ENCODE data around the gene FOXO1.

Gene FOXO1

DNA sequence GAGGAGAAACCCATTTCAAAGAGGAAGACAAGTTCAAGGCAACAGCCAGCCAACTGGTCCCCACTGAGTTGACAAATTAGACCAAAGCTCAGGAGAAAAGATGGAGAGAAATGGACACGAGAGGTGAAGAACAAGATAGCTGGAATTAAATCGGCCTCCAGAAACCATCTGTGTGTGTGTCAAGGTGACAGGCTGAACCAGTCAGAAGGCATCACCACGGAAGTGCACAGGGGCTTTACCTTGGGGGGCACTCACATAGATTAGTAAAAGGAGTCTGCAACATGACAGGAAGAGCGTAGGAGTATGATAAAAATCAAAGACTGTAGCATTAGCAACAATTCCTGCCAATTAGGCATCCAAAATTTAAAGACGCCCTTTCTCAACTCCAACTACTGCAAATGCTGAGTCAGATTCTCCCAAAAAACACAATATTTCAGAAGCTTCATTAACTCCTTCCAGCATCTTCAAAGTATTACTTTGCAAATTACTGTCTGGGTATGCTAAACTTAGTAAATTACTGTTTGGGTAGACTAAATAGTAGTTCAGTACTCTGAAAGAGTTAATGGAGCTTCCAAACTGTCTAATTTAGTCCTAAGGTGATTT is 66.2 kb downstream of the FOXO1 start:
- DNase-seq, result no peak

DNA sequence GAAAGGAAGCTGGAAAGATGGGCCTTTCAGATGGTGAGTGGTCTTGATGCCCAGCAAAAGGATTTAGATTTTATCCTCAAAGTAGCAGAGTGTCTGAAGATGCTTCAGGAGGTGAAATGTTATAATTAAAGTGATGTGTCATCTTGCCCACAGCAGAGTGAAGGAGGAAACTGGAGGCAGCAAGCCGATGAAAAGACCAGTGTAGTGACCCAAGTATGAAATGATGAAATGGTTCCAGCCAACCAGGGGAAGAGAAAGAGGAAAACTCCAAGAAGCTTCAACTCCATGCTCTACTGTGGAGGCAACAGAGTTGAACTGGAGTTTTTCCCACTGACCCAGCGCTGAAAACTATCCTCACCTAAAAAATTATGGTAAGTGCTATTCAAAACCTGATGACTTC is 66.7 kb downstream of the FOXO1 start:
- DNase-seq, result no peak

- no peak for DNase-seq
Observed at GRCh38 chr13:40599124-40599523, 67.3 kb downstream of the FOXO1 start.

DNA sequence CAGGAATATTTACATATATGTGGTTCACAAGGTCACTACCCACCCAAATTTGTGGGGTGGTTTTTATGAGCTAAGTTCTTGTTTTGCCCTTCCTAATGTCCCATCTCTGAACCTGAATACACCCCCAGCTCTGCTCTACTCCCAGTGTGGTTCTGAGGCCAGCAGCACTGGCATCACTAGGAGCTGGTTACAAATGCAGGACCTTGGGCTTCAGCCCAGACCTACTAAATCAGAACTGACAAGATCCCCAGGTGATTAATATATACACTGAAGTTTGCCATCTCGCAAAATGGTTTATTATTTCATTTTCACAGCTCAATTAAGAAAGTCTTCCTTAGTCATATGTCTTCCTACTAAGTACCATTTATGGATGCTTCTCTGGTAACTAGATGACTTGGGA is 67.9 kb downstream of the FOXO1 start:
- no peak for DNase-seq

- no peak for DNase-seq
Observed at GRCh38 chr13:40597735-40598365, 68.6 kb downstream of the FOXO1 start.

DNA sequence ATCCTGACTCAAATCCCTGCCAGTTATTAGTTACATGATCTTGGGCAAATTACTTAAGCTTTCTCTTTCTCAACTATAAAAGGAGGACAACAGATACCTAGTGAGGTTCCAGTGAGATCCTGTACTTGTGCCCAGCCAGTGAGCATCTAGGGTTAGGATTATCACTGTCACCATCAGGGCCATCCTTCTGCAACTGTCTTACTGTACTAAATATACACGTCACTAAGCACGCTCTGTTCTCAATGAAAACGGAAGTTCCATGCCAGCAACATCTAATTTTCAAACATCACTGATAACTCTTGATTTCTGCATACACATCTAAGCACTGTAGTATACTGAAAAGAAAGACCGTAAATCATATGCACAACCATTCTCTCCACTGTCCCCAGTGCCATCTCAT is 70.0 kb downstream of the FOXO1 start:
- no peak for DNase-seq

- no peak for DNase-seq
Observed at GRCh38 chr13:40595693-40596092, 70.7 kb downstream of the FOXO1 start.

DNA sequence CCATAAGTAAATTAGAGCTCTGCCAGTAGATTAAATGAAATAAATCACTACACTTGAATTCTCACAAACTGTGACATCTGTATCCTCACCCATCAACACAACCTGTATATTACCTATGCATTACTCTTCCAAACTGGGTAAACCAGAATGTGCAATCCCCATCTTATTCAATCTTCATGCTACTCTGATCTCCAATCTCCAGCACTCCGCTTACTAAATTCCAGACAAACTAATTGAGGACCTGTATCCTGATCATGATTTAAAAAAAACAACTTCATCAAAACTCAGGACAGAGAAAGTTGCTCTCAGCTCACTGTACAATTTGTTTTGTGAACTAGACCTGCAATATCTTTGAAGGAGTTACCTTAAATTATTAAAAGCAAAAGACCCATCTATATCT is 74.4 kb downstream of the FOXO1 start:
- DNase-seq, result no peak

DNA sequence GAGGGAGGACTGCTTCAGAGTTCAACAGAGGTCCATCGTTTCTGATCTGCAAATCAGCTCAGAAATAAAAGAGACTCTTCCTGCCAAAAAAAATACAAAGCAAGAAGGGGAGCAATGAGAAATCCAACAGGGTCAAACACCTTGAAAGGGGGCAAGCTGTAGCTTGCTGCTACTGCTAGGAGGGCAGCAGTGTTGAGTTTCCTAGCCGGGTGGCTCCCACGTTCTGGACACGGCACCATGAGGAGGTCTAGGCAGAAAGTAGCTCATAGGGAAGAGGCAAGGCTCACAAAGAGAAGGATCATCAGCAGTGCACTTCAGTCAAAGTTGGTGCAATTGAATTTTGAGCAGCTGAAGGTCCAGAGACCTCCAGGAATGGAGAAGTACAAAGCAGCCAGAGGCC is 75.3 kb downstream of the FOXO1 start:
- DNase-seq, result no peak

- no peak for DNase-seq
Observed at GRCh38 chr13:40590112-40590862, 76.2 kb downstream of the FOXO1 start.

DNA sequence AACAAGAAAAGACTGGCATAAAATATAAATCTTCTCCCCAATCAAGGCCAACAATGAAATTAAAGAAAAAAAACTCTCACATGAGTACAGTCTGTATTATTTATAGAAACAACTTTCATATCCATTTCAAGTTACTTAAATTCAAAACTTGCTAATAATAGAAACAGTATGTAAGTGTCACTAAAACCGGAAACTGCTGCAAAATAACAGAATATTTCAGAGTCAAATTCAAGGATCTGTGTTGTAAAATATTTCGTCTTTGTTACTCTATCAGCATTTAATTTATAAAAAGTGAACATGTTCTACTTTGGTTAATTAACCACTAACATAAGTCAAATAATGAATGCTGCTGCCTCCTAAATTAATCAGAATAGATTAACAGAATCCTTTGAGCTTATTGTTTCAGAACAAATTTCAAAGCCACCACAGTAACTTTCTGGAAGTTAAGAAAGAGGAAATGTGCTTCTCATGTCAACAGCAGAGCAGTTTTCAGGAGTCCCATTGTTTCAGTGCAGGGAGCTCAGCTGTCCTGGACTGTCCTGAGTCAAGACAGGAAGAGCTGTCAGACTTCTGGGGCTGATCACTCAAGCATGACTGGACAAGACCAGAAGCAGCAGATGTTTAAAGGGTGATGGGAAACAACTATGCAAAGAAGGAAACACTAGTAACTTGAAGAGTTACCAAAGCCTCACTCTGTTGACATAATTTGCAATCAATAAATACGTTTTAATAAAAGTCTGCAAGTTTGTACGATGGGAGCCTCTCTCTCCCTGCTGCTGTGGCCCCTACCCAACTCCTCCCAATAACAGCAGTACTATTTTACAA is 76.9 kb downstream of the FOXO1 start:
- peak; percentile 98 for DNase-seq

DNA sequence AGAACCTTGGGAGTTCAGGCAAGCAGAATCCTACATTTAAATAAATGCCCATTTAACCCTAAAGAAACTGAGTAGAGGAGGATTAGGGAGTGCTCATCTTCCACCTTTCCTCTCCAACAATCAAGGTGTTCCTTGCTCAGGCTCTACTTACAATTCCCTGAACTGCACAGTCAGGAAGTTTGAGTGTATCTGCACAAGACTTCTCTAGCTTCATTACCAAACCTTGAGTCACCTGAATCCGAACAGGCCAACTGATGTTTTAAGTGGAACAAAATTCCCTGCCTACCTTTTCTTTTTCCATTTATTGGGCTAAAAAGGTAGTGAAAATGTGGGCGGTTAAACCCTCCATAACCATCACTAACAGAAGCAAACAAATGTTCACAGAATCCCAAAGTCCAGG is 78.3 kb downstream of the FOXO1 start:
- DNase-seq, result no peak

- no peak for DNase-seq
Observed at GRCh38 chr13:40586886-40587565, 79.4 kb downstream of the FOXO1 start.

DNA sequence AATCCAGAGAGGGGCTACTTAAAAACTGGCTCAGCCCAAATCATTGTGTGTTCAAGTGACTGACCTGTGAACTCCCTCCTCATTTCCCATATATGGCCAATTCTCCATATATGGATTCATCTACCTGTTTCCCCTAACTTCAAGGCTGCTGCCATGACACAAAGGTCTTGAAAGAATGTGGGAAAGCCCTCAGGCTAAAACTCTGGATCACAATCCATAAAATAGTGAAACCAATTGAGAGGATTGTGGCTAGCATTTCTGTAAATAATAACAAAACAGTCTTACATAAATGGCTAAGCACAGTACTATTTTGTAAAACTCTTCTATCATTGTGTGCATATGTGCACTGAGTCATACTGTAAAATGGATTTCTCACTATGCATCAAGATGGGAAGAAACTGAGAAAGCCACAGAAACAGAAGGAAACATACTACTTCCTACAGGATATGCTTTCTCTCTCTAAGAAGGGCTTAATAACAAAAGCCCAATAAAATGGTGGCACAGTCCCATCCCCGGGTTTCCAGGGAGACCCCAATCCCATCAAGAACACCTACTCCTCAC is 80.5 kb downstream of the FOXO1 start:
- no peak for DNase-seq

- no peak for DNase-seq
Observed at GRCh38 chr13:40583738-40584137, 82.7 kb downstream of the FOXO1 start.

- no peak for DNase-seq
Observed at GRCh38 chr13:40582531-40582930, 83.9 kb downstream of the FOXO1 start.

DNA sequence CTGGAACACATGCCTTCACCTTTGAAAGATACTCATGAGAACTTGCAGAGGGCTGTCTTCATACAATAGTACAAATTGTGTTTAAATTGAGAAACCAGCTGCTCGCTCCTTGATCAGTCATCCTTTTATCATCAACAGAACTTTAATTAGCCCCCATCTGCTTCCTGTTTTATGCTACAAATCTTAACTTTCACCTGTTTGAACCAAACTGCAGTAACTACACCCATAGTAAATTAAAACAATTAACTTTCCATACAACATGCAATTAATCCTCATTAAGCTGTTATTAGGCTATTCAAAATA is 85.2 kb downstream of the FOXO1 start:
- DNase-seq, result no peak

DNA sequence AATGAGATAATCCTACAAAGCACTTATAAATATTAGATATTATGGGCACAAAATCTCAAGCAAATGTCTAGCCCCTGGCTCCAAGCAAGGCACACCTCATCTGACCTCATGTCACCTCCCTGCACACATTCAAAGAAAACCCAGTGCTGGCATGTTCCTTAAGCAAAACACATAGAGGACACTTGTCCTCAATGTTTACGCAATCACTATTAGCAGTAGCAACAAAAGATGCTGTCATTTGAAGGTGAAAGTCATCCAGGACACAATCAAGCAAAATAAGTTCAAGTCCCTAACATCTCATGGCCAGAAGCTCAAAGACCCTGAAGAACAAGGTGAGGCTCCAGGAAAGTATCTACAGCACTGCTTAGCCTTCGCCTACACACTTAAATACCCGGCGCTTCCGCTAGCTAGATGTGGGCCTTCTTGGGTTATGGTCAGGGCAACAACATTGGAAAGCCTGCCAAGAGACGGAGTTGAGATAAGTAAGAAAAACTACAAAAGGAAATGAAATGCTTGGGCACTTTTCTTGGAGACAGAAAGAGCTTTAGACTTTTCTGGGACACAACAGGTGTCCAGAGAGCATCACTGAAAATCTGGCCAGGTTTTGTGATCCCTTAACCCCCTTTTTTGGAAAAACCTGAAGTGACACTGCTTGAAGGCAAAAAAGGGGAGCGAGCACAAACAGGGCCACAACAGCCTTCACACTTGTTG is 85.7 kb downstream of the FOXO1 start:
- DNase-seq, result no peak

- no peak for DNase-seq
Observed at GRCh38 chr13:40579535-40579934, 86.9 kb downstream of the FOXO1 start.

- no peak for DNase-seq
Observed at GRCh38 chr13:40578055-40578454, 88.4 kb downstream of the FOXO1 start.

- DNase-seq, result no peak
Observed at GRCh38 chr13:40576369-40576768, 90.1 kb downstream of the FOXO1 start.

DNA sequence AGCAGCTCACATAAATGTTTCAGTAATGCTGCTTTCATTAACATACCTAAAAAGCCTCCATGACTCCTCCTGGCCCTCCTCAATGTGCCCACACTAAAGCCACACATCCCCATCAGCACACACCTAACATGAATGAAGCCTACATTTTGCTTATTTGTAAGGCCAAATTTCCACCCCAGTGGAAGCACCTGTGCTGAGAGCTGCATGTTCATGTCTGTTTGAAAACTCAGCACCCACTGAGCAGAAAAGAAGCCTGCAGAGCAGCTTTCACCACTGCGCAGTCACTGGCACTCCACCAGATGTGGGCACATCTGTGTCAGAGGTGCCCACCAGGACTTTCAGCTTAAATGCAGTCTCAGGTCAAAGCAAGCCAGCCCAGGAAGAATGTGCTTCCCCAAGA is 93.5 kb downstream of the FOXO1 start:
- no peak for DNase-seq

Measured in GF-D8 (cell line).